ENCODE data around the gene MAF. TPM values are rescaled to one million over a fixed set of nuclear protein-coding genes. Genes with fewer than 3 reads are reported as not detected.
A peak's percentile ranks its signal among the peaks of the same experiment; 100 is the strongest.

The MAF gene
- total and polyA plus RNA-seq, 9 of the 15 experiments (the other 6 are each of a cell fraction or from before 2014, with no cell fraction given), result 0.01 to 0.18 TPM; not detected in 7

DNA sequence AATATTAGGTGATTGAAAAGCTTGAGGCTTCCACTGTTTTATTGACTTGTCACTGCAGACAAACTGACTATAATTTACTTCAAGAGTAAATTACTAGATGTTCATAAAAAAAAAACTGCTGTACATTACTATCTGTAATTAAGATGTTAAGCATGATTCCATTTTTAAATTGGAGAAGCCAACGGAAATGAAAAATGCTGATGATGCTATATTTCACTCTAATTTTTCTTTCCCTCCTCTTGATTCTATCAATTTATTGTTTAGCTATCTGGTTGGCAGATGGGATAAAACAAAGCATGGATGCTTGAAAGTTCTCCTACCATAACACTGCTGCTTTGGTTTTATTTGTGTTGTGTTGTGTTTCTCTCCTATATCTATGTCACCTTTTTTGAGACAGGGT is 41.0 kb downstream of the MAF start:
- peaks cover 0 to 15% of the 10 kb centered on the region in 2 experiments for H3K27me3 ChIP-seq (ENCODE audit: control insufficient read depth in 2 of 2, insufficient read depth in 2 of 2, low read length in 2 of 2)
- peak; percentile 83 for TF ChIP-seq MAFG (tag; conservative IDR thresholded peaks at IDR 0.05)
- TF ChIP-seq, protein P1, sequence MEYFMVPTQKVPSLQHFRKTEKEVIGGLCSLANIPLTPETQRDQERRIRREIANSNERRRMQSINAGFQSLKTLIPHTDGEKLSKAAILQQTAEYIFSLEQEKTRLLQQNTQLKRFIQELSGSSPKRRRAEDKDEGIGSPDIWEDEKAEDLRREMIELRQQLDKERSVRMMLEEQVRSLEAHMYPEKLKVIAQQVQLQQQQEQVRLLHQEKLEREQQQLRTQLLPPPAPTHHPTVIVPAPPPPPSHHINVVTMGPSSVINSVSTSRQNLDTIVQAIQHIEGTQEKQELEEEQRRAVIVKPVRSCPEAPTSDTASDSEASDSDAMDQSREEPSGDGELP (CRISPR knock-in tag; IDR thresholded peaks at IDR 0.05; ENCODE audit: borderline replicate concordance), result no peak
- TF ChIP-seq TOE1 (IDR thresholded peaks at IDR 0.05; ENCODE audit: borderline replicate concordance), result no peak
- no peak for TF ChIP-seq TOE1 (CRISPR knock-in tag; IDR thresholded peaks at IDR 0.05; ENCODE audit: borderline replicate concordance, low read depth)
- peak; percentile 91 for TF ChIP-seq MAFK (IDR thresholded peaks at IDR 0.05; ENCODE audit: low read length)
- no peak for TF ChIP-seq RBM25 (IDR thresholded peaks at IDR 0.05; ENCODE audit: low read depth, low read length, severe bottlenecking)
- TF ChIP-seq RBM34 (IDR thresholded peaks at IDR 0.05; ENCODE audit: borderline replicate concordance, insufficient read depth, low read length), result no peak
- TF ChIP-seq, protein P2, sequence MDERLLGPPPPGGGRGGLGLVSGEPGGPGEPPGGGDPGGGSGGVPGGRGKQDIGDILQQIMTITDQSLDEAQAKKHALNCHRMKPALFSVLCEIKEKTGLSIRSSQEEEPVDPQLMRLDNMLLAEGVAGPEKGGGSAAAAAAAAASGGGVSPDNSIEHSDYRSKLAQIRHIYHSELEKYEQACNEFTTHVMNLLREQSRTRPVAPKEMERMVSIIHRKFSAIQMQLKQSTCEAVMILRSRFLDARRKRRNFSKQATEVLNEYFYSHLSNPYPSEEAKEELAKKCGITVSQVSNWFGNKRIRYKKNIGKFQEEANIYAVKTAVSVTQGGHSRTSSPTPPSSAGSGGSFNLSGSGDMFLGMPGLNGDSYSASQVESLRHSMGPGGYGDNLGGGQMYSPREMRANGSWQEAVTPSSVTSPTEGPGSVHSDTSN (CRISPR knock-in tag; IDR thresholded peaks at IDR 0.05; ENCODE audit: low read depth), result no peak
- TF ChIP-seq, protein P2 (tag; conservative IDR thresholded peaks at IDR 0.05; ENCODE audit: low read depth), result no peak
- TF ChIP-seq, protein P3, sequence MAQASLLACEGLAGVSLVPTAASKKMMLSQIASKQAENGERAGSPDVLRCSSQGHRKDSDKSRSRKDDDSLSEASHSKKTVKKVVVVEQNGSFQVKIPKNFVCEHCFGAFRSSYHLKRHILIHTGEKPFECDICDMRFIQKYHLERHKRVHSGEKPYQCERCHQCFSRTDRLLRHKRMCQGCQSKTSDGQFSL (CRISPR knock-in tag; IDR thresholded peaks at IDR 0.05), result no peak
- TF ChIP-seq, protein P3 (tag; IDR thresholded peaks at IDR 0.05), result no peak
- peak; percentile 91 for TF ChIP-seq MAFF (IDR thresholded peaks at IDR 0.05; ENCODE audit: low read length)
- TF ChIP-seq, protein P4, sequence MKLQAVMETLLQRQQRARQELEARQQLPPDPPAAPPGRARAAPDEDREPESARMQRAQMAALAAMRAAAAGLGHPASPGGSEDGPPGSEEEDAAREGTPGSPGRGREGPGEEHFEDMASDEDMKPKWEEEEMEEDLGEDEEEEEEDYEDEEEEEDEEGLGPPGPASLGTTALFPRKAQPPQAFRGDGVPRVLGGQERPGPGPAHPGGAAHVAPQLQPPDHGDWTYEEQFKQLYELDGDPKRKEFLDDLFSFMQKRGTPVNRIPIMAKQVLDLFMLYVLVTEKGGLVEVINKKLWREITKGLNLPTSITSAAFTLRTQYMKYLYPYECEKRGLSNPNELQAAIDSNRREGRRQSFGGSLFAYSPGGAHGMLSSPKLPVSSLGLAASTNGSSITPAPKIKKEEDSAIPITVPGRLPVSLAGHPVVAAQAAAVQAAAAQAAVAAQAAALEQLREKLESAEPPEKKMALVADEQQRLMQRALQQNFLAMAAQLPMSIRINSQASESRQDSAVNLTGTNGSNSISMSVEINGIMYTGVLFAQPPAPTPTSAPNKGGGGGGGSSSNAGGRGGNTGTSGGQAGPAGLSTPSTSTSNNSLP (IDR thresholded peaks at IDR 0.05; ENCODE audit: borderline replicate concordance, low read depth, low read length), result no peak
- peak; percentile 92 for TF ChIP-seq ZNF316 (IDR thresholded peaks at IDR 0.05)
- peak; percentile 82 for TF ChIP-seq C11orf30 (IDR thresholded peaks at IDR 0.05; ENCODE audit: low read depth)
- H3K9ac ChIP-seq (ENCODE audit: insufficient read depth in 1 of 2, low read depth in 2 of 2, low read length in 2 of 2), result no peak overlapping the region
- in situ Hi-C loops (cut with MboI) (no loop called here), intact Hi-C loops (cut with micrococcal nuclease) (no loop called here)
- H3K4me2 ChIP-seq (ENCODE audit: insufficient read depth, low read length), result no peak overlapping the region
- no peak for DNase-seq (ENCODE audit: extremely low read depth in 1 of 4, low spot score in 3 of 4)
- H3K27ac ChIP-seq (ENCODE audit: extremely low read depth, low read depth, low read length), result no peak overlapping the region
- 0% methylated on average over 1 of the region's 1 CpG for WGBS (ENCODE audit: insufficient coverage, low coverage, missing lambda C conversion rate)
- no peaks in the 10 kb centered on the region for H3K4me1 ChIP-seq (replicated peaks in 1 of 2; ENCODE audit: control insufficient read depth in 2 of 2, insufficient read depth in 2 of 2, low read length in 2 of 2)
- FAIRE-seq, result no peak
- H3K79me2 ChIP-seq (ENCODE audit: control insufficient read depth, insufficient read depth, low read length), result no peaks in the 10 kb centered on the region
- no peak for ATAC-seq
- no peaks in the 10 kb centered on the region for H3K9me1 ChIP-seq (ENCODE audit: control insufficient read depth, insufficient read depth, low read length)
- no peaks in the 10 kb centered on the region for H3K36me3 ChIP-seq (ENCODE audit: control insufficient read depth, insufficient read depth, low read length)
- ChIA-PET POLR2A (interaction anchor here (0.7 to 1.2 kb wide), 2 partner anchors 11 to 256 kb away, joined by 3 to 4 read pairs; no protein-coding TSS in a partner anchor), CTCF (ENCODE audit: low intra/inter-chr PET ratio) (no interaction called here)
- no peaks in the 10 kb centered on the region for H4K20me1 ChIP-seq (replicated peaks; ENCODE audit: control insufficient read depth, insufficient read depth, low read length)
- no TSS peak for BruUV-seq (replicated peaks)
- no peaks in the 10 kb centered on the region for H3K9me3 ChIP-seq (replicated peaks; ENCODE audit: control insufficient read depth, insufficient read depth, low read depth, low read length)
- no peak overlapping the region for H2AFZ ChIP-seq (ENCODE audit: low read depth, low read length)
- no peak overlapping the region for H3K4me3 ChIP-seq
